HepG2 (cell line): ENCODE data around the gene ODC1. TPM values are rescaled to one million over a fixed set of nuclear protein-coding genes. Genes with fewer than 3 reads are reported as not detected.

Source experiments
- BRF2 ChIP-seq: sonication (generic); formaldehyde crosslinking; IDR thresholded peaks from 2 replicates; pipeline ENCODE4 v1.8.1; 2022; ENCODE audit warnings: mild to moderate bottlenecking, missing genetic modification reagents
- ETV6 ChIP-seq: sonication (generic); formaldehyde crosslinking; conservative IDR thresholded peaks from 2 replicates; pipeline ENCODE4 v1.4.0; 2020; ENCODE audit warnings: missing genetic modification reagents
- FOSL2 ChIP-seq: sonication (generic); formaldehyde crosslinking; IDR thresholded peaks from 2 replicates; pipeline ENCODE4 v1.4.0; 2020; ENCODE audit warnings: missing genetic modification reagents
- HOMEZ ChIP-seq: IDR thresholded peaks from 2 replicates; pipeline ENCODE4 v1.6.1; 2016; ENCODE audit warnings: low read depth
- HOXA5 ChIP-seq: sonication (generic); formaldehyde crosslinking; IDR thresholded peaks from 2 replicates; pipeline ENCODE4 v1.4.0; 2020; ENCODE audit warnings: missing genetic modification reagents
- JUNB ChIP-seq: sonication (generic); formaldehyde crosslinking; IDR thresholded peaks from 2 replicates; pipeline ENCODE4 v1.8.0; 2022; ENCODE audit warnings: missing genetic modification reagents, mild to moderate bottlenecking, borderline replicate concordance
- KDM5B ChIP-seq: sonication (generic); formaldehyde crosslinking; IDR thresholded peaks from 2 replicates; pipeline ENCODE4 v1.4.0; 2020; ENCODE audit warnings: missing genetic modification reagents, mild to moderate bottlenecking, borderline replicate concordance
- KDM6A ChIP-seq: IDR thresholded peaks from 2 replicates; pipeline ENCODE4 v1.6.1; 2016; ENCODE audit warnings: low read depth
- NR1H2 ChIP-seq: sonication (generic); formaldehyde crosslinking; IDR thresholded peaks from 2 replicates; pipeline ENCODE4 v1.8.1; 2022; ENCODE audit warnings: low read depth, missing genetic modification reagents, borderline replicate concordance
- RXRA ChIP-seq: sonication (generic); formaldehyde crosslinking; IDR thresholded peaks from 2 replicates; pipeline ENCODE4 v1.5.1; 2020; ENCODE audit warnings: missing genetic modification reagents
- SAFB2 ChIP-seq: sonication (generic); formaldehyde crosslinking; IDR thresholded peaks from 2 replicates; pipeline ENCODE4 v1.5.1; 2020; ENCODE audit warnings: missing genetic modification reagents, low read depth, mild to moderate bottlenecking, borderline replicate concordance
- SNAPC4 ChIP-seq: sonication (generic); formaldehyde crosslinking; IDR thresholded peaks from 2 replicates; pipeline ENCODE4 v1.4.0; 2020; ENCODE audit warnings: mild to moderate bottlenecking, missing genetic modification reagents
- SOX13 ChIP-seq, 3 experiments: fragments of 450-650 bp in 1 of 3; sonication (generic) in 1 of 3; formaldehyde crosslinking in 1 of 3; IDR thresholded peaks in 2 of 3; conservative IDR thresholded peaks in 1 of 3; 2 replicates each; pipeline versions ENCODE4 v1.5.0 to v1.6.1; 2016 to 2020; ENCODE audit warnings: antibody characterized with exemption in 1 of 3, mild to moderate bottlenecking in 1 of 3, missing compliant biosample characterization in 1 of 3, missing genetic modification reagents in 1 of 3, moderate library complexity in 1 of 3
- TCF12 ChIP-seq, 2 experiments: fragments of 450-650 bp in 1 of 2; sonication (generic) in 1 of 2; formaldehyde crosslinking in 1 of 2; IDR thresholded peaks; 2 replicates each; pipeline versions ENCODE4 v1.6.1 to v1.8.0; 2017 to 2022; ENCODE audit warnings: antibody characterized with exemption in 1 of 2, mild to moderate bottlenecking in 1 of 2, missing genetic modification reagents in 1 of 2, moderate library complexity in 1 of 2
- ZBTB33 ChIP-seq: sonication (generic); formaldehyde crosslinking; IDR thresholded peaks from 2 replicates; pipeline ENCODE4 v1.4.0; 2020; ENCODE audit warnings: missing genetic modification reagents
- ZNF639 ChIP-seq: conservative IDR thresholded peaks from 2 replicates; pipeline ENCODE4 v1.6.1; 2018; ENCODE audit warnings: missing genetic modification reagents
- polyA plus RNA-seq, 8 experiments: library from polyadenylated mRNA; depleted of rRNA in 3 of 8; stranded (reverse) in 7 of 8; unstranded in 1 of 8; fragments of >200 nt; fragmentation: Illumina TruSeq in 4 of 8; extraction: Trizol in 4 of 8; gene quantifications; 2 replicates each; pipeline versions ENCODE4 v1.2.1 to v1.2.3, GENCODE V29; 2011 to 2016; ENCODE audit warnings: low read depth in 4 of 8, missing spikeins in 1 of 8, mixed read lengths in 1 of 8; ENCODE audit not compliant: insufficient read depth in 1 of 8
- total RNA-seq, 5 experiments: library from RNA; depleted of rRNA; stranded (reverse); fragments of >200 nt; fragmentation: Illumina TruSeq; extraction: Trizol; gene quantifications; 2 replicates each; pipeline ENCODE4 v1.2.3, GENCODE V29; 2016; ENCODE audit warnings: low read depth in 1 of 5

Gene ODC1
- total and polyA plus RNA-seq, 2 of the 13 experiments (the other 11 are each of a cell fraction or from before 2014, with no cell fraction given), result 142 to 371 TPM

GRCh38 chr2:10402062-10402585, 46.0 kb downstream of the ODC1 start (continued):
- TF ChIP-seq ZNF639, result no peak
- no peak for TF ChIP-seq BRF2
- no peak for TF ChIP-seq NR1H2 (CRISPR knock-in tag)
- TF ChIP-seq FOSL2 (CRISPR knock-in tag), result peak; percentile 61
- no peak for TF ChIP-seq SAFB2 (CRISPR knock-in tag)
- no peak for TF ChIP-seq ETV6
- TF ChIP-seq KDM5B (CRISPR knock-in tag), result no peak
- no peak for TF ChIP-seq SNAPC4 (CRISPR knock-in tag)
- no peak for TF ChIP-seq RXRA (CRISPR knock-in tag)
- no peak for TF ChIP-seq JUNB (CRISPR knock-in tag)
- no peak for TF ChIP-seq HOXA5
- no peak for TF ChIP-seq KDM6A (CRISPR knock-in tag)
- TF ChIP-seq TCF12 (IDR thresholded peaks at IDR 0.05), result no peak
- TF ChIP-seq TCF12 (CRISPR knock-in tag; IDR thresholded peaks at IDR 0.05), result no peak
- TF ChIP-seq HOMEZ, result no peak
- TF ChIP-seq ZBTB33 (CRISPR knock-in tag), result 0 out of 2 replicates have a peak, but pooled peaks have one; percentile 20
- no peak for TF ChIP-seq SOX13 (IDR thresholded peaks at IDR 0.05)
- no peak for TF ChIP-seq SOX13 (CRISPR knock-in tag; conservative IDR thresholded peaks at IDR 0.05 in 1 of 2, IDR thresholded peaks at IDR 0.05 in 1 of 2)
